Smooth muscle cell of the brain vasculature (primary cell): Measurements from ENCODE around the gene DCDC1.

Experiments used
- DNase-seq: peaks from one replicate; pipeline ENCODE4 v3.0.0-alpha.2; 2012; ENCODE audit warnings: low read depth, low spot score

Gene DCDC1

DNA sequence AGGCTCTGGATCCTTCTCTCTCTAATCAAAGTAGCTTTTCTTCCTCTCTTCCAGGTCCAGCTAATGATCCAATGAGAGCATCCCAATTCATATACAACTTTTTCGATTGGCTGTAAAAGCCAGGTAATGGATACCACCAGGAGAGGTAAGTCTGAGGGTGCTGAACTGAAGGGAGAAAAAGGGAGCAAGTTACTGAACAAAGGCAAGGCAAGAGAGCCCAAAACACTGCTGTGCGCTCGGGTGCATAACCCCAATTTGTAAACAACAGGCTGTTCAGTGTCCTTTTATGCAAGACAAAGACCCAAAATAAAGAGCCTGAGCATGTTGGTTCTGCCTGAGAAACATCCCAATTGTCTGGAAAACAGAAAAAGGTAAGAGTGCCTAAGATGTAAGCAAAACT lies 260.1 kb downstream of the DCDC1 start:
- DNase-seq = no peak

DNA sequence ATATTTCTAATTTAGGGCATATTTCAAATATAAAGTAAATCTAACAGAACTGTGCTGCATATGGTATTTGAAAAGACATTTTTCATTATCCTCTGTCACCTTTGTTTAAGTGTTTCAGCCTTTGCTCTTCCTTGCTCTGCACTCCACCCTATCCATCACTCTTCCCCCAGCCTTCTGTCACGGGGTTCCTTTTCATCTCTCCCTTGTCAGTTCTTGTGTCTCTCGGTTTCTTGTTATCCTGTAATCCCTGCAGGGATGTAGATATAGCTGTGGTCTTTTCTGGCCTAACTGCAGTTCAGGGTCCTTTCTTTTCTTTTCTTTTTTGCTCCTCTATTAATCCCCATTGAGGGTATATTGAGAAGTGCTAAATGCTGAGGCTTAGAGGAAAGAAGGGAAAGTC lies 261.9 kb downstream of the DCDC1 start:
- DNase-seq = no peak

DNA sequence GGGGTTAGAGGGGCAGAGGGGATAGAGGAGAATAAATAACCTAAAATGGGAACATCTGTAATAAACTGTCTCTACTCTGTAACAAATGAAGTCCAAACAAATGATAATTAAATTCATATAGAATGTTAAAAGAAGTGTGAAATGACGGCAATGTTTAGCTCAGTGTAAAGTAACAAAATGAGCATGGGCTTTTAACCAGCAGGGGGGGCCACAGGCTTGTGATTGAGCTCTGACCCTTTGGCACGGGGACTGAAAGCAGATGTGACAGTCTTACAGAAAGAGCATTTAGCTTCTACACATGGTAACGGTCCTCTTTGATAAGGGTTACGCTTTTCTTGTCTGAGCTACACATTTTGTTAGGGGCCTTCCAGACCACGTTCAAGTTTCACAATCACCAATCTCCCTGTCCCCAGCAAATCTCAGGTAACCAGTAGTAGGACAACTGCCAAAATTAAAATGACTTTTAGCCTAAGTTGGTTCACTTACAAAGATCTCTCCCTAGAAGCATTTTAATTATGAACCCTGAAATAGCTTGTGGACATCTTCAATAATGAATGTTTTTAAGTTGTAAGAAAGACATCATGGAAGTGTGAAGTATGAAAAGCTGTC lies 262.5 kb downstream of the DCDC1 start:
- DNase-seq = no peak

DNA sequence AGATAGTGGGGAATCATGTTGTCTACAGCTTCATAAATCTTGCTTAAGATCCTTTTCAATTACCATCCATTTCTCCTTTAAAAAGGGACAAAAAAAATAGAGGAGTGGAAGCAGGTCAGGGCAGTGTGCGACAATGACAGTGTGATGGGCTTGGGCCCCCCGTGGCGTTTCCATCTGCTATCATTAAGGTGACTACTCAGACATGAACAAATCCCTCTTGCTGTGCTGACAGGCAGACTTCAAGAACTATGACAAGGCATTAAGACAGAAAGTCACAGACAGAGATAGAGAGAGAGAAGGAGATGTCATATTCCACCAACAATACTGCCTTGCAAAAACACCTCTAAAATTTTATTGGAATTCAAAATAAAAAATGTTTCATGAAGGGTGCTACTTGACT lies 263.2 kb downstream of the DCDC1 start:
- DNase-seq = no peak

DNA sequence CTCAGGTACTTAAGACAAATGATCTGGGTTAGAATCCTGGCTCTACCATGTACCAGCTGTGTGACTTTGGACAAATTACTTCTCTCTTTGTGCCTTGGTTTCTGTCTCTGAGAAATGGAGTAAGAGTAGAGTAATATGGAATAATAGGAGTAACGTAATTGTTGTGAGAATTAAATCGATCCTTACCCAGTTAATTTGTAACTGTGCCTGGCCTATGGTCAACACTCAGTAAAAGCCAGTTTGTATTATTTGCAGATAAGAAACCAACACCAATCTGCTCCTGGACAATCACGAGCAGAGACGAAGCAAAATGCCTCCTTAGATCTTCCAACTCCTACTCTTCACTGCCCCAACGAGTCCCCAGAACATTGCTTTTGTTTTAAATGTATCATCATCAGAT lies 266.7 kb downstream of the DCDC1 start:
- DNase-seq = no peak

DNA sequence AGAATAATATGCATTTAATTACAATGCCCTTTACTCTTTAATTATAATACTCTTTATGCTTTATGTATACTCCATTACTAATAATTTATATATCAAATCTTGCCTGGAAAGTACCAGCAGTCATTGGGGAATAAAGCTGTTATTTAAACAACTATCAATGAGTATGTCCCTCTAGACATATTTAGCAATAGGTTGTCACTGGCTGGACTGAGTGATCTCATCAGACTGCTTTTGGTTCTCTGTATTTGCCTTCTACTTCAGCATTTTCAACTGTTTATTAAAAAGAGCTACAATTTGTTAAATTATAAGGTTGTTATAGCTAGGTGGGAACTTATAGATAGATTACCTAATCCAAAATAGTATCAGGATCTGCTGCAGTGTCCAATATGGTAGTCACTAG lies 267.2 kb downstream of the DCDC1 start:
- no peak for DNase-seq

DNA sequence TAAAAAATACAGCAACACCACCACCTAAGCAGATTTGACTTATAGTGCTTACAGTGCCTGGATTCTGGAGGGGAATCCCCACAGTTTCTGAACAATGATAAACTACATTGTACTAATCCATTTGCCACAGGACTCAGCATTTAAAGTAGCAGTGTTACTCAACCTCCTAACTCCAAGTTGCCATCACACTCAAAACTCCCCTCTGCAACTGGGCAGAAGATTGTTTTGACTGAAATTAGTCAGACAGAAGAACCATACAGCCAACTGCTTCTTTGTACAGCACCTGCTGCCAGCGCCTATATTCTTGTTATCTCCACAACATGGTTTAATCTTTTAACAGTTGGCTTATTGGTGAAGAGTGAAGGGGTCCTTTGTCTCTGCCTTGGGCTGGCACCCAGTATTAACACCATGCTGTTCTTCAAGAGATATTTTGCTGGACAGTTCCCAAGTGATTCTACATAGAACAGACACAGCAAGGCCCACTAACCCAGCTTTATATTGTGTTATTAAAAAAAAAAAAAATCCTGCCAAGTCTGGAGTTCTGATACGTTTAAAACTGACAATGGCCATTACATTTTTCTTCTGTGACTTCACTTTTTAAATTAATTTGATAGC lies 273.2 kb downstream of the DCDC1 start:
- no peak for DNase-seq

DNA sequence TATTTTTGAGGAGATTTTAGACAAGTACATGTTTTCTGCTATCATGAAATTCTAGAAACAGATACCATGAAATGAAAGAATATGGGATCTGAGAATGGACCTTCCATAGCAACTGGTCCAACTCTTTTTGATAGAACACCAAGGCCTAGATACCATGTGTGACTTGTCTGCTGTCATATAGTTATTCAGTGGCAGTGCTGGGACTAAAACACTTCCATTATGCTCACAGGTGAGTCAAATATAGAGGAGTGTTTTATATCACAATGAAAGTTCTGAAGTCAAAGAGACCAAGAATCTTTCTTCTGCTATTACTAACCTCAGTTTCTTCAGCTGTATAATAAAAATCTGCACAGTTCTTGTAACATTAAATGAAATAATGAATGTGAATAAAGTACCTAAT lies 276.9 kb downstream of the DCDC1 start:
- DNase-seq = no peak

DNA sequence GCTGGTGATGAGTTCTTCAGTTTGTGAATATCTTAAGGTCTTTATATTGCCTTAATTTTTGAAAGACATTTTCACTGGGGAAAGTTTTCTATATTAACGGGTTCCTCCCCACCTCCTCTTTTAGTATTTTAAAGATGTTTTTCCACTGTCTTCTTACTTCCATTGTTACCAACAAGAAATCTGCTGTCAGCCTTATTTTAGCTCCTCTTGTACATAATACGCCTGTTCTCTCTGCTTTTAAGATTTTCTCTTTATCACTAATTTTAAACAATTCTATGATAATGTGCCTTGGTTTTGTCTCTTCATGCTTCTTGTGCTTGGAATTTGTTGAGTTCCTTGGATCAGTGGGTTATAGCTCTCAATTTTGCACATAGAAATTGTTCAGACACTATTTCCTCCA lies 280.4 kb downstream of the DCDC1 start:
- no peak for DNase-seq

DNA sequence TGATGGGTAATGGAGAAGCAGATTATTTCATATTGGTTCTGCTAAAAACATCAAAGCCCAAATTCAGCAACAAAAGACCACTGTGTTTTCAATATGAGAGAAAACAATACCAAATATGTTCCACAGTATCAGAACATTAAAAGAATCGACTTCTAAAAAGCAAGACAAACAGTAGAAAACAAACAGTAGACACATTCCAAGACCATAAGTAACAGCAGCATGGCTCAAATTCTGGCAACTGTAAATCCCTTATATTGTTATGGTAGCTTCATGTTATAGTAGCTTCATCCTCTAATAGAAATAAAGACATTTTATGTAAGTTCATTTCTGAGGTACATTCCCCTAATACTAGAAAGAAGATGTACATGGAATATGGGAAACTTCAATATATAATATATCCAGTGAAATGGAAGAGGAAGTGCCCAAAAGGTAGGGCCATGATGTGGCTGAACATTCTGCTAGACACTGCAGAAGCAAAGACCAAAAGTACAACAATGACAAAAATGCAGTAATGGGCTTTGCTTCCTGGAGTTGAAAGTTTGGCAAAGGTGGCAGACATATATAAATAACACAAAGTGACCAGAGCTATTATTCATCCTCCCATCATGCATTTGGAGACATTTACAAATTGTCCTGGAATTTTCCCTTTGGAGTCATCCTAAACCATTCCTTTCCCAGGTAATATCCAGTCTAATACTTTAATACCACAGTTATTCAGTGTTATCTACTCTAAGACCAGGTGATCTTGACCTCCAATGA lies 299.9 kb downstream of the DCDC1 start:
- DNase-seq = no peak

DNA sequence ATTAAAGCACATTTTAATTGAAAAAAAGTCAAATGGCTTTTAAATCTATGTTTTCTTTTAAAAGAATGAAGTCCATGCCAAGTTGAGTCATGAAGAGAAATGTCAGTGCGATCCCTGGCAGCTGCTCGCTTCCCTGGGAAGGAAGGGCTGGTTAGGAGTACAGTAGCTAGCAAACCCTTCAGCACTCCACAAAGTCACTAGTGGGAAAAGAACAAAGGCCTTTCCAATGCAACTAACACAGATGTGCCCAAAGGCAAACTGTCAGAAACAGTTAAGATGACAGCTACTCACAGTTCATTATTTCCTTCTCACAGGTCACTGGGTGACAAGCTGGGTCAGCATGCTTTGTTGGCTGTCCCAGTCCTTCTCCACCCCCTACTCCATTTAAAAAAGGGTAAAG lies 308.7 kb downstream of the DCDC1 start:
- DNase-seq = no peak

DNA sequence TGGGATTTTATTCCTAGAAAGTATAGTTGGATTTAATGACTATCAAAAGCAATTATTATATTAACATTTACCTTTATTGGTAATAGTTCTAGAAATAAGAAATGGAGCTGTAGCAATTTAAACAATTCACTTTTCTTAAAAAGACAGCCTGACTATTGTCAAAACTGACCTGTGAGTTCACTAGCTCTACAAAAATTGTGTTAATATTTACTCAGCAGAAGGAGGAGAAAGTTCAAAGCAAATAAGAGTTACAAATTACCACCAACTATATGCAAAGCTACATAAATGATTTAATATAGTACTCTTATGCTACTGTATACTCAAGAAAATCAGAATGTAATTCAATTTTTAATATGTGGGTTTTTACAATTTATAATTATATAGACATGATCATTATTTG lies 310.0 kb downstream of the DCDC1 start:
- no peak for DNase-seq

DNA sequence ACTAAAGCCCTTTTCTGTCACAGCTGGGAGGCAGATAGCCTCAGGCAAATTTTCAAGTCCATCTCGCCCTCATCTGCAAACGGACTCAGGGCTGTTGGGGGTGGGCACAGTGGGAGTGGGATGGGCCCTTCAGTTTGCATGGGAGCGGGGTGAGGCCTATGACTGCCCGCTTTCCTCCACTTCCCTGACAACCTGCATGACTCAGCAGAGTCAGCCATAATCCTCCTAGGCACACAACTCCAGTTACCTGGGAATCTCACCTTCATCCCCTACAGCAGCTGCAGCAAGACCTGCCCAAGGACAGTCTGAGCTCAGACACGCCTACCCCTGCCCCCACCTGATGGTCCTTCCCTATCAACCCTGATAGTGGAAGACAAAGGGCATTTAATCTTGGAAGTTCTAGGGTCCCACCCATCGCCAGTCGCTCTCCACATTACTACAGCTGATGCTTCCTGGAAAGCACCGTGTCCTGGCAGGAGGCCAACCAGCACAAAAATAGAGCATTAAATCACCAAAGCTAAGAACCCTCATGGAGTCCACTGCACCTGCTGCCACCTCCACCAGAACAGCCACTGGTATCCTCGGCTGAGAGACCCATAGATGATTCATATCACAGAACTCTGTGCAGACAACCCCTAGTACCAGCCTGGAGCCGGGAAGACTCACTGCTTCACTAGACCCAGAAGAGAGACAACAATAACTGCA lies 319.3 kb downstream of the DCDC1 start:
- DNase-seq = no peak

DNA sequence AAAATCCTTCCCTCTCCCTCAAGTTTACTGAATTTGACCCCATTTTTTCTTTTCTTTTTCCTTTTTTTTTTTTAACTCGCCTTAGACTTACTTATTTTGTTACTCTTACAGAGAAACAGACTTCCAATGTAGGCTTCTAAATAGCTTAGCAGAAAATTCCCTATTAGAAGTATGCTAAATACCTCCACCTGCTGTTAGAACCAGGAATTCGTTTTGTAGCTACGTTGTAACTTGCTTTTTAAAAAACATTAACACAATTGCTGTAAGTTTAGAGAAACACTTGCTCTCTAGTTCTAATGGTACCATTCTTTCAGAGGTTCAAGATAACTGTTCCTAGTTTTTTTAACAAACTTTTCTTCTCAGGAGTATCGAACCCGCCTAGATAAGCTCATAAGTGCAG lies 324.2 kb downstream of the DCDC1 start:
- no peak for DNase-seq

DNA sequence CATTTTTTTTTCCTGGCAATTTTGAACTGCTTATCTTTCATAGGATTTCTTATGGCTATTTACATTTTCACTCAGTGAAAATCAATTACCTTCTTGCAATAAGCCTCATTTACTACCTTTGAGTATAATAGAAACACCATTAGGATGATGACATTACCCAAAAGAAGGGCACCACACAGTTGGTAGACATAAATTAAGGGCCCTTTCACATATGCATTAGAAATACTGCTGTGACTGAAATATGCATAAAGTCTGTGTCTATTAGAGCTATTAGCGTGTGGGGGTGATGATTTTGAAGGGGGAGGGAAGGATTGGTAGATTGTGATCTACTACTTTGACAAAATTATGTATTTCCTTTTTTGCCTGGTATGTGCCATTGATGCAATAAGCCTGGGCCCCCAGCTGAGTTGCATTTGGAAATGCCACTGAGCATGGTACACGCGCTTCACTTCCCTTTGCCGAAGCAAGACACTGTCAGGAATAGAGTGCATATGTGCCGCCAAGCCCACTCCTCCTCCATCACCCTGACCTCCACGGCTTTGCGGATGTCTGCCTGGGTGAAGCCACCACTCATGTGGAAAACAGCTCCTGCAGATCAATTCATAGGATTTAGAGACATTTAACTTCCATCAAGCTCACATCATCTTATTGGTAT lies 339.3 kb downstream of the DCDC1 start:
- DNase-seq = no peak

DNA sequence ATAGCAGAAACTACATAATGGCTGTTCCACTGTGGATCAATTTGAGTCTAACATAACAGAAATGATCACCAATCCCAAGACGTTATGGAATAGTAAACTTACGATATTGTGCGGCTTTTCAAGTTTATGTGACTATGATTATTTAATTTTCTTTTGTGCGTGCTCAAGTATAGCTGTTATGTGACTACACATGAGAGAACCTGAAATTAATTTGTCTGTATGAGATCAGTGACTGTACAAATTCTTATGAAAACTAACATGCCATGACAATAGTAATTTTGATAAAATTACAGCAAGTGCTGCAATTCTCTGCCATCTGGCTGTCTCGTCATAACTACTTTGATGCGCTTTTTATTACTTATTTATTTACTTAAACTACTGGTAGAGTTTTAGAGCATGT lies 343.2 kb downstream of the DCDC1 start:
- no peak for DNase-seq

DNA sequence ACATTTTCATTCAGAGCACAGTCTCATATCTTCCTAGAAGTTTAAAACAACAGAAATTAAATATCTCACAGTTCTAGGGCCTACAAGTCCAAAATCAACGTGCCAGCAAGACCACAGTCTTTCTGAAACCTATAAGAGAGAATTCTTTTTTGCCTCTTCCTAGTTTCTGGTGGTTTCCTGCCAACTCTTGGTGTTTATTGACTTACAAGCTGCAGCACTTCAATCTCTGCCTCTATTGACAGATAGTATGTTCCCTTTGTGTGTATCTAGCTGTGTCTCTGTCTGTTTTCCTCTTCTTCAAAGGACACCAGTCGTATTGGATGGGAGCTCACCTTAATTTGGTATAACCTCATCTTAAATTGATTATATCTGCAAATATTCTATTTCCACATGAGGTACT lies 347.5 kb downstream of the DCDC1 start:
- no peak for DNase-seq

DNA sequence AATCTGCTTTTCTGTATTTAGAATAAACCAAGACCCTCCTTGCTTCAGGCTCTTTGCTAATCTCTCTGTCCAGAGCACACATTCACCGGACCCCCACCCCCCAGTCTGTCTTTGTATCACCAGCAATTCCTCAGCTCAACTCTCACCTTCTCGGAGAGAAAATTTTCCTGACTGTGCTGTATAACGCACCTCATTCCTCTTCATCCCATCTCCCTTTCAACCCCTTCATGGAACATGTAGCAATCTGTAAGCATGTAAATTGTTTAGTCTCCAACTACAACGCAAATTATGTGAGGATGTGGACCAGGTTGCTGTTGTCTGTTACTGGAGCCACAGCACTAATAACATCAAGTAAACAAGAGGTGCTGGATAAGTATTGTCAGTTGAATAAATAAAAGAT lies 349.8 kb downstream of the DCDC1 start:
- no peak for DNase-seq

DNA sequence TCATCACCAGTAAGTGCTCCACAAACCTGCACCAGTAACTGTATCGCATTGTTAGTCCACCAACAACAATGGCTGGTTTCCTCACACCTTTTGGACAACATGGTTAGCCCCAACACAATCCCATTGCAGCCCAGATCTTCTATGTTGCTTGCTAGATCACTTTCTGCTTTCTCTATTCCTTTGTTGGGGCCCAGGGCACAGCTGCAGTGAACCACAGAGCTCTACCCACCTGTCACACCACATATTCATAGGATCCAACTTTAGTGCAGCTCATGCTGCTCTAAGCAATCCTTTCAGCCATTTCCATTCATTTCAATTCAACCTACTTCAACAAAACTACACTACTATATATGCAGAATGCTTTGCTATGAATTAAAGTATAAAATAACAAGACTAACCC lies 364.3 kb downstream of the DCDC1 start:
- no peak for DNase-seq

DNA sequence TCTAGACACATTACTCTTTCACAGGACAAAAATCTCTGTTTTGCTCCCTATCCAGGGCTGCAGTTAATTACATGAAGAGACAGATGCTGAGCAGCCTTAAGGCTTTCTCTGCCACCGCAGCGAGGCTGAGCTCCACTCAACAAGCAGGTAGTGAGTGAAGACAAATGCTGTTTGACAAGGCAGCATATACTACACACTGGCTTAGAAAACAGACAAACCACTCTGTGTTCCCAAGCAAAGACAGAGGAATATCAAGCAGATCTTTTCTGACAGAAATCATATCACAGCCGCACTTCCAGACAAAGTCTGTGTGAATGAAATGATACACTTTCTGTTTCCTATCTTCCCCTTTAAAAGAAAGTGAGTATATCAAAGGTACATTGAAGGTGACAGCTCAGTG lies 368.1 kb downstream of the DCDC1 start:
- no peak for DNase-seq

DNA sequence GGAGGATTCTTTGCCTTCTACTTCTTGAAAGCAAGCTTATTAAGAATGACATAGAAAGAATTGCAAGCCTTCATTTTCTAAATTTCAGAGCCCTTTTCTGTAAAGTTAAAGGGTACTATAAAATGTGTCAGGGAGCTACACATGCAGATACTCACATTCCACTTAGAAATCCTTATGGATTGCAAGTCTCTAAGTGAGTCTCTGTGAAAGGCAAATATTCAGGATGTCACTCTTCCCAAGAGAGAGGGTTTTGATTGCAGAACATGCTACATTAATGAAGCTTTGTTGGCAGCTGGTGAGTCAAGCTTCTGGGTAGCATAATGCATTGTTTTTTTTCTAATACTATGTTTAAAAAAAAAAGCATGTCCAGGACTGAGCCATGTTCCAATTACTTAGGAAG lies 369.2 kb downstream of the DCDC1 start:
- DNase-seq = no peak

DNA sequence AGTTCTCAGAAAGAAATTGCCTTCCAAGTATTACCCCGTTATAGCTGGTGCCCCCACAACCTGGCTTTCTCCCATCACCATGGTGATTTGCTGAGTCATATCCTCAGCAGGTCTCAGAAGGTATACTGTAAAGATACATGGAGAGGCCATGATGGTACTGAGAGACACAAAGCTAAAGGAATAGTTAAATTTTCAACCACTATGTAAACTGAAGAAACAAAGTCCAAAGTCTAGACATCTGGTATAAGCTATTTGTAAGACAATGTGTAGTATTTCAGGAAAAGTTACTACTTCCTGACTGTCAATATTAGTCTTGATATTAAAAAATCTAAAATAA lies 377.1 kb downstream of the DCDC1 start:
- DNase-seq = no peak
